ENCODE data around the gene MIS18A.

DNA sequence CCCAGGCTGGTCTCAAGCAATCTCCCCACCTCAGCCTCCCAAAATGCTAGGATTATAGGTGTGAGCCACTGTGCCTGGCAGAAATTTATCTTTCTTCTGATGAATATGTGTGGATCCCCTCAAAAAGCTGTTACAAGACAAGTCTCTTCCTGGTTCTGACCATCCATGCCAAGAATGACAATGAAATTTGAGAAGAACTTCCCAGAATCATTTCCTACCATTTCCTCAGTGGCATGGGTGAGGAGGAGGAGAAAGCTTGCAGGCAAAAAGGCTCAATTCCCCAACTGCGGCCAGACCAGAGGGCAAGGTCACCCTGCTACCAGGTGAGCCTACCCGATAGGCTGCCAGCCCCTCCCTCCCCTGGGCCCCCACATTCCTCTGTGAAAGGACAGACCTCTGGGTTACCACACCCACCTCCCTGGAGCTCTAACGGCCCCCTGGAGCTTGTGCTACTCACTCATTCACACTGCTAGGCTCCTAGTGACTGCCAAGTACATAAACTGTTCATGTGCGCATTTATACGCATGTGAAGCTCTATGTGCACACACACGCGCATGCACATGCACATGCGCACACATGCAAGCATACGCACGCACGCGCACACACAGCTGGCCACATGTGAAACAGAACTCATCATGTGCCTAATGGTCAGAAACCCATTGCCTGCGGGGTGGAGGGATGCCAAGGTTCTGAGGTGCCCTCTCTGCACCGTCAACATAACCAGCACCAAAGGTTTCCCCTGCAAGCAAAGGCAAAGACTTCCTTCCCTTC lies 36.8 kb upstream of the MIS18A start:
- TF ChIP-seq, protein P1, sequence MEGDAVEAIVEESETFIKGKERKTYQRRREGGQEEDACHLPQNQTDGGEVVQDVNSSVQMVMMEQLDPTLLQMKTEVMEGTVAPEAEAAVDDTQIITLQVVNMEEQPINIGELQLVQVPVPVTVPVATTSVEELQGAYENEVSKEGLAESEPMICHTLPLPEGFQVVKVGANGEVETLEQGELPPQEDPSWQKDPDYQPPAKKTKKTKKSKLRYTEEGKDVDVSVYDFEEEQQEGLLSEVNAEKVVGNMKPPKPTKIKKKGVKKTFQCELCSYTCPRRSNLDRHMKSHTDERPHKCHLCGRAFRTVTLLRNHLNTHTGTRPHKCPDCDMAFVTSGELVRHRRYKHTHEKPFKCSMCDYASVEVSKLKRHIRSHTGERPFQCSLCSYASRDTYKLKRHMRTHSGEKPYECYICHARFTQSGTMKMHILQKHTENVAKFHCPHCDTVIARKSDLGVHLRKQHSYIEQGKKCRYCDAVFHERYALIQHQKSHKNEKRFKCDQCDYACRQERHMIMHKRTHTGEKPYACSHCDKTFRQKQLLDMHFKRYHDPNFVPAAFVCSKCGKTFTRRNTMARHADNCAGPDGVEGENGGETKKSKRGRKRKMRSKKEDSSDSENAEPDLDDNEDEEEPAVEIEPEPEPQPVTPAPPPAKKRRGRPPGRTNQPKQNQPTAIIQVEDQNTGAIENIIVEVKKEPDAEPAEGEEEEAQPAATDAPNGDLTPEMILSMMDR (conservative IDR thresholded peaks at IDR 0.05 in 1 of 2, IDR thresholded peaks at IDR 0.05 in 1 of 2; ENCODE audit: low read depth in 1 of 2, low read length in 2 of 2) = no peak
- TF ChIP-seq EZH2 (IDR thresholded peaks at IDR 0.05; ENCODE audit: low read length, missing control alignments) = no peak

Data from fibroblast of lung (primary cell).